Measurements from ENCODE around the gene NRBP1. TPM values are rescaled to one million over a fixed set of nuclear protein-coding genes. Genes with fewer than 3 reads are reported as not detected.

NRBP1 gene
- total and polyA plus RNA-seq, 9 donors = 50.8 to 169 (median 90.0) TPM

GRCh38 chr2:27461118-27461517, 32.7 kb downstream of the NRBP1 start:
- Histone ChIP-seq H3K9me3 (no peaks in the 10 kb centered on the region), H3K4me3 (no peak overlapping the region), H3K4me1 (ENCODE audit: insufficient read depth) (no peaks in the 10 kb centered on the region), H3K36me3 (no peaks in the 10 kb centered on the region), H3K27ac (no peak overlapping the region), H3K27me3 (no peaks in the 10 kb centered on the region)
- intact Hi-C loops (cut with DNase I) = no loop called here
- 85 to 92% (median 89%) methylated on average over 8 of the region's 8 CpGs for WGBS, 3 donors
- TF ChIP-seq POLR2A (IDR thresholded peaks at IDR 0.05) (no peak), EP300 (IDR thresholded peaks at IDR 0.05) (no peak), CTCF (IDR thresholded peaks at IDR 0.05) (no peak)
- no peak for DNase-seq

GRCh38 chr2:27464443-27464842, 36.0 kb downstream of the NRBP1 start:
- TF ChIP-seq POLR2A (IDR thresholded peaks at IDR 0.05) (no peak), CTCF (IDR thresholded peaks at IDR 0.05) (no peak), EP300 (IDR thresholded peaks at IDR 0.05) (no peak)
- Histone ChIP-seq H3K27ac (no peak overlapping the region), H3K9me3 (no peaks in the 10 kb centered on the region), H3K27me3 (no peaks in the 10 kb centered on the region), H3K36me3 (no peaks in the 10 kb centered on the region), H3K4me3 (no peak overlapping the region), H3K4me1 (ENCODE audit: insufficient read depth) (no peaks in the 10 kb centered on the region)
- intact Hi-C loops (cut with DNase I) = no loop called here
- no peak for DNase-seq
- 95 to 97% (median 95%) methylated on average over 7 of the region's 7 CpGs for WGBS, 3 donors

- Histone ChIP-seq H3K36me3 (no peaks in the 10 kb centered on the region), H3K9me3 (no peaks in the 10 kb centered on the region), H3K27me3 (no peaks in the 10 kb centered on the region), H3K4me1 (ENCODE audit: insufficient read depth) (no peaks in the 10 kb centered on the region), H3K27ac (no peak overlapping the region), H3K4me3 (no peak overlapping the region)
- whole genome bisulfite sequencing, 3 donors = 89 to 90% (median 90%) methylated on average over 5 of the region's 5 CpGs
- no peak for DNase-seq
- no peak for TF ChIP-seq POLR2A (IDR thresholded peaks at IDR 0.05)
- TF ChIP-seq EP300 (IDR thresholded peaks at IDR 0.05) = no peak
- TF ChIP-seq CTCF (IDR thresholded peaks at IDR 0.05) = no peak
- intact Hi-C loops (cut with DNase I) = no loop called here
Measured at GRCh38 chr2:27471961-27472360, 43.5 kb downstream of the NRBP1 start.

- H3K27ac ChIP-seq = no peak overlapping the region
- no peaks in the 10 kb centered on the region for H3K36me3 ChIP-seq
- no peak overlapping the region for H3K4me3 ChIP-seq
- H3K4me1 ChIP-seq (ENCODE audit: insufficient read depth) = peaks cover 2% of the 10 kb centered on the region
- no peak for DNase-seq
- TF ChIP-seq CTCF (IDR thresholded peaks at IDR 0.05) (no peak), POLR2A (IDR thresholded peaks at IDR 0.05) (no peak), EP300 (IDR thresholded peaks at IDR 0.05) (no peak)
- 52 to 75% (median 69%) methylated on average over 3 of the region's 3 CpGs for WGBS, 3 donors
- H3K9me3 ChIP-seq = no peaks in the 10 kb centered on the region
- no peaks in the 10 kb centered on the region for H3K27me3 ChIP-seq
- intact Hi-C loops (cut with DNase I) = no loop called here
Measured at GRCh38 chr2:27485496-27485895, 57.1 kb downstream of the NRBP1 start.

Data from ovary (tissue), 9 donors.